Endothelial cell (in vitro differentiated cells): ENCODE results near the gene KAT5. TPM values are rescaled to one million over a fixed set of nuclear protein-coding genes. Genes with fewer than 3 reads are reported as not detected.
A peak's percentile ranks its signal among the peaks of the same experiment; 100 is the strongest.
"Not testable (repeated sequence)": the region's sequence is repeated elsewhere in the genome, so short reads cannot be mapped to it uniquely, and the experiment has no call there.

ENCODE experiments used
- DNase-seq: peaks from one replicate; pipeline ENCODE4 v3.0.0; 2021; ENCODE audit warnings: low spot score
- H3K27ac Mint-ChIP-seq: one replicate; pipeline ENCODE4 v1.8.0; 2021; ENCODE audit warnings: mixed read lengths, inconsistent platforms; ENCODE audit not compliant: unreplicated experiment
- H3K27me3 Mint-ChIP-seq: one replicate; pipeline ENCODE4 v1.8.0; 2021; ENCODE audit warnings: mild to moderate bottlenecking, moderate library complexity, mixed read lengths, inconsistent platforms; ENCODE audit not compliant: unreplicated experiment
- H3K36me3 Mint-ChIP-seq: one replicate; pipeline ENCODE4 v1.8.0; 2021; ENCODE audit warnings: mild to moderate bottlenecking, low read depth, mixed read lengths, inconsistent platforms; ENCODE audit not compliant: unreplicated experiment
- H3K4me1 Mint-ChIP-seq: one replicate; pipeline ENCODE4 v1.8.0; 2021; ENCODE audit warnings: mild to moderate bottlenecking, mixed read lengths, inconsistent platforms; ENCODE audit not compliant: unreplicated experiment
- H3K4me3 Mint-ChIP-seq: one replicate; pipeline ENCODE4 v1.8.0; 2021; ENCODE audit warnings: mild to moderate bottlenecking, mixed read lengths, inconsistent platforms; ENCODE audit not compliant: unreplicated experiment
- H3K9me3 Mint-ChIP-seq: one replicate; pipeline ENCODE4 v1.8.0; 2021; ENCODE audit warnings: mixed read lengths, inconsistent platforms; ENCODE audit not compliant: unreplicated experiment
- total RNA-seq: library from RNA; stranded (reverse); fragmentation: NEBNext Ultra II Directional; extraction: Animal tissue kit (Norgen Biotek cat#: 25700); gene quantifications from one replicate; pipeline ENCODE4 v1.2.1, GENCODE V29; 2021; ENCODE audit not compliant: unreplicated experiment
- TF ChIP-seq, protein P1 (sequence below): fragments of 200-600 bp; sonication (generic); IDR thresholded peaks from one replicate; pipeline ENCODE4 v1.5.0; 2021; ENCODE audit warnings: antibody characterized with exemption; ENCODE audit not compliant: unreplicated experiment

Gene KAT5
- total RNA-seq, 1 donor from 2014 or later = 28.2 TPM

DNA sequence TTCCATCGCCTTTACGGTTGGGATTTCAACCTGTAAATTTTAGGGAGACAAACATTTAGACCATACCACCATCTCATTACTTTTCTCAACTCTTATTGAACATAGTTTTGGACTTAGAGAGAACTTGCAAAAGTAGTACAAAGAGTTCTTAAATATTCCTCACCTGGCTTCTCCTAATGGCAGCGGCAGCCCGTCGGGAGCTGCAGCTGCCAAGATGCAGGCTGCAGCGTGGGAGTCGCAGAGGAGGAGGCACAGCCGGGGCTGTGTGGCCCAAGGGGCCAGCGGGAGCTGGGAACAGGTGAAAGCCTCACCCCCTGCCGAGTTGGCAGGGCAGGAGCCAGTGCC lies 31.6 kb downstream of the KAT5 start:
- Mint-ChIP-seq H3K27me3 (peaks cover 2% of the 10 kb centered on the region), H3K9me3 (no peaks in the 10 kb centered on the region), H3K27ac (peak overlapping the region; percentile 58), H3K36me3 (no peaks in the 10 kb centered on the region), H3K4me3 (peak overlapping the region; percentile 15), H3K4me1 (peaks cover 8% of the 10 kb centered on the region)
- DNase-seq = no peak
- TF ChIP-seq, protein P1, sequence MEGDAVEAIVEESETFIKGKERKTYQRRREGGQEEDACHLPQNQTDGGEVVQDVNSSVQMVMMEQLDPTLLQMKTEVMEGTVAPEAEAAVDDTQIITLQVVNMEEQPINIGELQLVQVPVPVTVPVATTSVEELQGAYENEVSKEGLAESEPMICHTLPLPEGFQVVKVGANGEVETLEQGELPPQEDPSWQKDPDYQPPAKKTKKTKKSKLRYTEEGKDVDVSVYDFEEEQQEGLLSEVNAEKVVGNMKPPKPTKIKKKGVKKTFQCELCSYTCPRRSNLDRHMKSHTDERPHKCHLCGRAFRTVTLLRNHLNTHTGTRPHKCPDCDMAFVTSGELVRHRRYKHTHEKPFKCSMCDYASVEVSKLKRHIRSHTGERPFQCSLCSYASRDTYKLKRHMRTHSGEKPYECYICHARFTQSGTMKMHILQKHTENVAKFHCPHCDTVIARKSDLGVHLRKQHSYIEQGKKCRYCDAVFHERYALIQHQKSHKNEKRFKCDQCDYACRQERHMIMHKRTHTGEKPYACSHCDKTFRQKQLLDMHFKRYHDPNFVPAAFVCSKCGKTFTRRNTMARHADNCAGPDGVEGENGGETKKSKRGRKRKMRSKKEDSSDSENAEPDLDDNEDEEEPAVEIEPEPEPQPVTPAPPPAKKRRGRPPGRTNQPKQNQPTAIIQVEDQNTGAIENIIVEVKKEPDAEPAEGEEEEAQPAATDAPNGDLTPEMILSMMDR = no peak

DNA sequence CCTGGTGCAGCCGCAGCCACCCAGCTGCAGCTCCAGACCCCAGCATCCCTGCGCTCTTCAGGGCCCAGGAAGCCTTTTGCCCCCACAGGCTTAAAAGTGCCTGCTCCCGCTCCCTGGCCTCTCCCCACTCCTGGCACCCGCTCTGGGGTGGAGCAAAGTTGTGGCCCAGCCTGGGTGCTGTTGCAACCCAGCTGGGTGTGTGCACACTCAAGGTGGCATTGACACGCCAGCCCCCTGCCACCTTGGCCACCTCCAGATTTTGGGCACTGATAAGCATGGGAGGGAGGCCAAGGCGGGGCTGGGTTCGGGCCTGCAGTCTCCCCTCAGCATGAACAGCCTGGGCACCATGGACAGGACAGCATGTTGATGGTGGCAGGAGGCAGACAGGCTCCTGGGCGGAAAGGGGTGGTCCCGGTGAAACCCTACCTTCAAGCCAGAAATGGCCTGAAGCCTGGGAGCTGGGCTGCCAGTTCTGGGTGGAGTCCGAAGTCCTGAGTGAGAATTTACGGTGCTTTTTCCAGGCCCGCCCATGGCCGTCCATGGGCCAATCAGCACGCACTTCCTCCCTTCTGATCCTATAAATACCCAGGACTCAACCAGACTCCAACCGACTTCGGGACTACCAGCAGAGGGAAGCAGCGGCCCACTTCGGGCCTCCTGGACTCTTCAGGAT lies 32.1 kb downstream of the KAT5 start:
- Mint-ChIP-seq H3K27ac (no peak overlapping the region), H3K4me1 (peaks cover 8% of the 10 kb centered on the region), H3K9me3 (no peaks in the 10 kb centered on the region), H3K4me3 (no peak overlapping the region), H3K27me3 (peaks cover 2% of the 10 kb centered on the region), H3K36me3 (no peaks in the 10 kb centered on the region)
- DNase-seq = peak; percentile 6
- TF ChIP-seq, protein P1 = no peak

DNA sequence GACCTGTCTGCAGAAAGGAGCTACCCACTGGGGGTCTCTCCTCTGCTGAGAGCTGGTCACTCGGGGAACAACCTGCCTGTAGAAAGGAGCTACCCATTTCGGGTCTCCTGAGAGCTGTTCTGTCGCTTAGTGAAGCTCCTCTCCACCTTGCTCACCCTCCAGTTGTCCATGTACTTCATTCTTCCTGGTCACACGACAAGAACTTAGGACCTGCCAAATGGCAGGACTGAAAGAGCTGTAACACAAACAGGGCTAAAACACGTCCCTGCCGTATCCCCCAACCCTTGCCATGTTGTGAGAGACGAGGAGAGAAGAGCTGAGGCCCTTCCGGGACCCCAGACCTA lies 32.6 kb downstream of the KAT5 start:
- Mint-ChIP-seq H3K27ac (no peak overlapping the region), H3K36me3 (no peaks in the 10 kb centered on the region), H3K4me3 (no peak overlapping the region), H3K9me3 (no peaks in the 10 kb centered on the region), H3K4me1 (peaks cover 8% of the 10 kb centered on the region), H3K27me3 (peaks cover 2% of the 10 kb centered on the region)
- no peak for DNase-seq
- TF ChIP-seq, protein P1 = no peak

DNA sequence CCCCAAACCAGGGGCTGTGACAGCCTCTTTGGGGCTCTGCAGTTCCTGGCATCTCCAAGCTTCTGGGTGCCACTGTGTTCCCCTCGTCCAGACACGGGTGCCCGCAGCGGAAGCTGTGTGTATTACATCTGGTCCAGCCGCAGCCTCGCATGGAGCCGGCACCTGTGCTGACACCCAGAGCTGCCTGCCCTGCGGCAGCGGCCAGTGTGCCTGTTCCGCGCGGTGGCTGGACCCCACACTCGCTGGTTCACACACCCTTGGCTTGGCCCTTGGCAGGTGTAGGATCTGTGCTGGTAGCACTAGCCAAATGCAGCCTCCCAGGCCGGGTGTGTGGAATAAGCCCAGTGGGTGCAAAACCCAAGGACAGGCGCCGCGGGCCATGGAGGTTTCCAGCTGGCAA lies 33.0 kb downstream of the KAT5 start:
- peaks cover 8% of the 10 kb centered on the region for H3K4me1 Mint-ChIP-seq
- H3K27me3 Mint-ChIP-seq = peaks cover 2% of the 10 kb centered on the region
- TF ChIP-seq, protein P1 = no peak
- H3K4me3 Mint-ChIP-seq = no peak overlapping the region
- DNase-seq = no peak
- H3K27ac Mint-ChIP-seq = no peak overlapping the region
- H3K9me3 Mint-ChIP-seq = no peaks in the 10 kb centered on the region
- no peaks in the 10 kb centered on the region for H3K36me3 Mint-ChIP-seq

DNA sequence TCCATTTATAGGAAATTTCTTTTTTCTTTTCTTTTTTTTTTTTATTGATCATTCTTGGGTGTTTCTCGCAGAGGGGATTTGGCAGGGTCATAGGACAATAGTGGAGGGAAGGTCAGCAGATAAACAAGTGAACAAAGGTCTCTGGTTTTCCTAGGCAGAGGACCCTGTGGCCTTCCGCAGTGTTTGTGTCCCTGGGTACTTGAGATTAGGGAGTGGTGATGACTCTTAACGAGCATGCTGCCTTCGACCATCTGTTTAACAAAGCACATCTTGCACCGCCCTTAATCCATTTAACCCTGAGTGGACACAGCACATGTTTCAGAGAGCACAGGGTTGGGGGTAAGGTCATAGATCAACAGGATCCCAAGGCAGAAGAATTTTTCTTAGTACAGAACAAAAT lies 50.1 kb downstream of the KAT5 start:
- H3K36me3 Mint-ChIP-seq, DNase-seq, H3K9me3 Mint-ChIP-seq, H3K4me3 Mint-ChIP-seq, H3K27ac Mint-ChIP-seq, H3K4me1 Mint-ChIP-seq, H3K27me3 Mint-ChIP-seq: not testable (repeated sequence)

DNA sequence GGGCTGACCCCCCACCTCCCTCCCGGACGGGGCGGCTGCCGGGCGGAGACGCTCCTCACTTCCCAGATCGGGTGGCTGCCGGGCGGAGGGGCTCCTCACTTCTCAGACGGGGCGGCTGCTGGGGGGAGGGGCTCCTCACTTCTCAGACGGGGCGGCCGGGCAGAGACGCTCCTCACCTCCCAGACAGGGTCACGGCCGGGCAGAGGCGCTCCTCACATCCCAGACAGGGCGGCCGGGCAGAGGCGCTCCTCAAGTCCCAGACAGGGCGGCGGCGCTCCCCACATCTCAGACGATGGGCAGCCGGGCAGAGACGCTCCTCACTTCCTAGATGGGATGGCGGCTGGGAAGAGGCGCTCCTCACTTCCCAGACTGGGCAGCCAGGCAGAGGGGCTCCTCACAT lies 50.8 kb downstream of the KAT5 start:
- H3K36me3 Mint-ChIP-seq, H3K27me3 Mint-ChIP-seq, H3K4me3 Mint-ChIP-seq, H3K27ac Mint-ChIP-seq, DNase-seq, H3K4me1 Mint-ChIP-seq, H3K9me3 Mint-ChIP-seq: not testable (repeated sequence)
